ENCODE results near the gene NAGK. TPM values are rescaled to one million over a fixed set of nuclear protein-coding genes. Genes with fewer than 3 reads are reported as not detected.
"Not testable (repeated sequence)": the region's sequence is repeated elsewhere in the genome, so short reads cannot be mapped to it uniquely, and the experiment has no call there.

NAGK gene
- total and polyA plus RNA-seq, 12 donors, result 56.8 to 262 (median 85.1) TPM

- intact Hi-C loops (cut with DNase I); H3K27me3 ChIP-seq; H3K27ac ChIP-seq; H3K4me3 ChIP-seq; DNase-seq; H3K9me3 ChIP-seq (replicated peaks in 1 of 3); H3K4me1 ChIP-seq (replicated peaks in 1 of 2); H3K36me3 ChIP-seq (replicated peaks in 1 of 2): not testable (repeated sequence)
- WGBS, 4 donors, result 84 to 89% (median 86%) methylated on average over 7 to 9 of the region's 9 CpGs
Observed at GRCh38 chr2:71091808-71092207, 23.4 kb downstream of the NAGK start.

- intact Hi-C loops (cut with DNase I); H3K4me1 ChIP-seq (replicated peaks in 1 of 2); H3K9me3 ChIP-seq (replicated peaks in 1 of 3); H3K27ac ChIP-seq; H3K27me3 ChIP-seq; H3K36me3 ChIP-seq (replicated peaks in 1 of 2); H3K4me3 ChIP-seq; DNase-seq: not testable (repeated sequence)
- WGBS, 4 donors, result 89 to 98% (median 93%) methylated on average over 17 to 33 of the region's 33 CpGs
Observed at GRCh38 chr2:71092491-71093260, 24.2 kb downstream of the NAGK start.

DNA sequence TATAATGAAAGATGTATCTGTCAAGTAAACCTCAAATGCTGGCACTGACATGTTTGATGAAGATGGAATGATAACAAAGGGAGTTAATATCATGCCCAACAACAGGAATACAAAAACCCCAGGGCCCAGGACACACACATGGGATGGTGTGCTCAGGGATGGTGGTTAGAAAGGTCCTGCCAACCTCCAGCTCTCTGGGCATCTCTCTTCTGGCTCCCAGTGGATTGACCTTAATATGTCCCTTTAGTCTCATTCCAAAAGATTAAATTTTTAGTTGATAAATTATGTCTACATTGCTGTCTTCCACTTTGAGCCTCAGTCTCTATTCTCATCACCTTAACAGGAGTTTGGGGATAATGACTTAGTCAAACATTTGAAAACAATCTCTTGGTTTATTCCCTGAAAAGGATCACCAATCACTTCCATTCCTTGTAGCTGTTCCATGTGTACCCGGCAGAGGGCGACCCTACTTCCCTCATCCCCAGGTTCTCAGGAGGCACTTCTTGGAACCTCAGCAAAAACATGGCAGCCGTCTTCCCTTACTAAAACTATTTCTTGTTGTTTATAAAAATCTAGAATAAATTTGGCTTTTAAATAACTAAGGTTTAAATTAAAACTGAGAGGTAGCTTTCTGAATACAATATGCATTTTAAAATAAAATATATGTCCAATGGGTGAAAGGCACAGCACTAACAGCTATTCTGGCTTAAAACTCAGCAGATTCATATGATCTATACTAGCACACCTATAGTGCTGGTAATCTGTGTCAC is 31.9 kb downstream of the NAGK start:
- Histone ChIP-seq H3K9me3 (replicated peaks in 1 of 3) (no peaks in the 10 kb centered on the region), H3K4me1 (replicated peaks in 1 of 2) (no peaks in the 10 kb centered on the region), H3K27me3 (no peaks in the 10 kb centered on the region), H3K4me3 (no peak overlapping the region), H3K27ac (no peak overlapping the region), H3K36me3 (replicated peaks in 1 of 2) (no peaks in the 10 kb centered on the region)
- peak; percentile 65 to 88 (median 75) for DNase-seq
- TF ChIP-seq CTCF (IDR thresholded peaks at IDR 0.05) (peak; percentile 66 to 80 (median 74)), POLR2A (IDR thresholded peaks at IDR 0.05) (no peak)
- 5 to 10% (median 7%) methylated on average over 3 of the region's 3 CpGs for WGBS, 4 donors
- intact Hi-C loops (cut with DNase I), result no loop called here

- Histone ChIP-seq H3K4me1 (replicated peaks in 1 of 2) (no peaks in the 10 kb centered on the region), H3K9me3 (replicated peaks in 1 of 3) (no peaks in the 10 kb centered on the region), H3K27ac (no peak overlapping the region), H3K4me3 (no peak overlapping the region), H3K36me3 (replicated peaks in 1 of 2) (no peaks in the 10 kb centered on the region), H3K27me3 (no peaks in the 10 kb centered on the region)
- peak in 1 of 7 donors; percentile 4 for DNase-seq
- intact Hi-C loops (cut with DNase I), result no loop called here
- TF ChIP-seq CTCF (IDR thresholded peaks at IDR 0.05) (no peak), POLR2A (IDR thresholded peaks at IDR 0.05) (no peak)
- 43 to 50% (median 46%) methylated on average over 2 of the region's 2 CpGs for WGBS, 4 donors
Observed at GRCh38 chr2:71101656-71102055, 33.2 kb downstream of the NAGK start.

DNA sequence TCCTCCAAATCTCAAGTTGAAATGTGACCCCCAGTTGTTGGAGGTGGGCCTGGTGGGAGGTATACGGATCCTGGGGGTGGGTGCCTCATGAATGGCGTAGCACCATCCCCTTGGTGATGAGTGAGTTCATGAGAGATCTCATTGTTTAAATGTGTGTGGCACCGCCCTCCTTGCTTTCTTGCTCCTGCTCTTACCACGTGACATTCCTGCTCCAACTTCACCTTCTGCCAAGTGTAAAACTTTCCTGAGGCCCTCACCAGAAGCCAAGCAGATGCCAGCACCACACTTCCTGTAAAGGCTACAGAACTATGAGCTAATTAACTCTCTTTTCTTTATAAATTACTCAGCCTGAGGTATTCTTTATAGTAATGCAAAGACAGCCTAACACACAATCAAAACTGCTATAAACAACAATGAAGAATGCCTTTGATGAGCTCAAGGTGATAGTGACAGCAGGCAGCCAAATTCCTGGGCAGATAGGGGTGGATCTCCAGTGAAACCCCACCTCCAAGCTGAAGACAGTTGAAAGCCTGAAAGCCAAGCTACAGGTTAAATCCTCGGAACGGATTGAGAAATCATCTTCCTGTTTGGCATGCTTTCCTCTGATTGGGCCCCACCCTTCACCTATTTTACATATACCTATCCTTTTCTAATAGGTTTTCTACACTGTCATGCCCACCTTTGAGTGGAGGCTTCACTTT is 34.7 kb downstream of the NAGK start:
- H3K27ac ChIP-seq, result no peak overlapping the region
- 67 to 76% (median 68%) methylated on average over 6 of the region's 6 CpGs for WGBS, 4 donors
- TF ChIP-seq POLR2A (IDR thresholded peaks at IDR 0.05), result no peak
- no peak for TF ChIP-seq CTCF (IDR thresholded peaks at IDR 0.05)
- H3K27me3 ChIP-seq, result no peaks in the 10 kb centered on the region
- no peak overlapping the region for H3K4me3 ChIP-seq
- no peaks in the 10 kb centered on the region for H3K4me1 ChIP-seq (replicated peaks in 1 of 2)
- no peaks in the 10 kb centered on the region for H3K9me3 ChIP-seq (replicated peaks in 1 of 3)
- H3K36me3 ChIP-seq (replicated peaks in 1 of 2), result no peaks in the 10 kb centered on the region
- intact Hi-C loops (cut with DNase I), result no loop called here
- DNase-seq, result no peak
